GM18951 (cell line): ENCODE results near the gene DOHH.

Experiments
- POLR2A ChIP-seq: IDR thresholded peaks from 4 replicates; pipeline ENCODE4 v1.6.1; 2011; ENCODE audit warnings: mild to moderate bottlenecking; ENCODE audit not compliant: insufficient read length, insufficient read depth; ENCODE audit errors: extremely low read depth
- in situ Hi-C: fragments of 300-500 bp; cut with MboI; formaldehyde crosslinking; loops from one replicate; pipeline ENCODE4 v1.12.0; 2022; ENCODE audit warnings: low sequenced_read_pairs, mixed read lengths, inconsistent platforms; ENCODE audit not compliant: unreplicated experiment

Gene DOHH

DNA sequence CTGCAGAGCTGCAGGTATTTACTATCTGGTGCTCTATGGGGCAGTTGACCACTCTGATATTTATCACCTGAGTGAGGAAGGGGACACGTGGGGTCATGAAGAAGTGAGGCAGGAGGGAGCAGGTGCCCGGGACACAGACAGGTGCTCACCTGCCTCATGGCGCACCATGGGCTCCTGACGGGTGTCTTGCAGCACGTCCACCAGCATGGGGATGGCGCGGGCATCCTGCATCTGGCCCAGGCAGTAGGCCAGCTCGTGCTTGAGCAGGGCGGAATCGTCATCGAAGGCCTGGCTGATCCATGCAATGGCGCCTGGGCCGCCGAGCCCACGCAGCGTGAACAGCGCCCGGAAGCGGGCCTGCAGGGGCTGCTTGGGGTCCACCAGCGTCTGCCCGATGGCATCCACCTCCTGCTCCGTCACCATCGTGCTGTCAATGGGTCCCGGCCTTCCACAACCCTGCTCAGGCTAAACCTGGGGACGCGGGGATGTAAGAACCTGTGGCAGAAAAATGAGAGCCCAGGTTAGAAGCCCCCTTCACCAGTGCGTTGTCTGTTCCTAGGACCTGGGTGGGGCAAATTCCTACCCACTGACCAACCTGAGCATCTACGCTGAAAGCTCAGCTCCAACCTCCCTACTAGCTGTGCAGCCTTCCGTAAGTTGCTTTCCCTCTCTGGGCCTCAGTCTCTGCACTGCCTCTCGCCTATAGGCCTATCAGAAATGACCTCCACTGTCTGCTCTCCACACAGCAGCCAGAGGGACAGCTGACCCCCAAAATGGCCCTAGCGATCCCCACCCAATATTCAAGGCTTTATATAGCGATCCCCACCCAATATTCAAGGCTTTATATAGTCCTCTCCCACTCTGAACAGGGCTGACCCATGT, 3.8 kb downstream of the DOHH start:
- TF ChIP-seq POLR2A: no peak
- in situ Hi-C loops: no loop called here

DNA sequence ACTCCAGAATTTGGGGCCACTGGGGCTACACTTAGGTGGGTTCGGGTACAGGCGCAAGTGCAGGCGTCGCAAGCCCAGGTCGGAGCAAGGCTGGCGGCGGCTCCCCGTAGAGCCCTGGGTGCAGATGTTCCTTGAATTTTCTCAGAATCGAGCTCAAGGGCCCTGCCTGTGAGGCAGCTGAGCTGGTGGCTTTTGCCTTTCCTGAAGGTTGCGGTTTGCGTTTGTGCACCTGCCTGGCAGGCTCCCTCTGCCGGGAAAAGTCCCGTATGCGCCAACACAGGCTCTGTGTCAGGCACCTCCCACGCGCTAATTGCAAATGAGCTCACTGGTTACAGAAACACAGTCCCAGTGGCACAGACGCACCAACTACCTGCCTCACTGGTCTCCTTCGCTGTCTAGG, 5.9 kb downstream of the DOHH start:
- in situ Hi-C loops: no loop called here

DNA sequence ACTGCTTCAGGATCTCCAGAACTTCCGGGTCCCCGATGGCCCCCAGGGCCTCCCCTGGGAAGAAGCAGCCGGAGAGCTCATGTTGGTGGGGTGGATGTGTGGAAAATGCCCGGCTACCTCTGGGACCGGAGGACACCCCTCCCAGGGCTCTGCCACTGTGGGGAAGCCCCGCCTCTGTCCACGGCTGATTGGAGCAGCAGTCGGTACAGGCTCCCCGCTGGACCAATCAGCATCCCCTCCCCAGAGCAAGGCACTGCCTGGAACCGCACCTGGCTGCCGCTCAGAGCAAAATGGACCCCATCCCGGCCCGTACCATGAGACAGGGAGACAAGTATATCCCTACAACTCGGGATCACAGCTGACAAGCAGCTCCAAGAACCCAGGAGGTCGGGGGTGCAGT, 6.4 kb downstream of the DOHH start:
- in situ Hi-C loops: no loop called here
- TF ChIP-seq POLR2A: no peak

More for the DNA sequence above, 5.9 kb downstream of the DOHH start:
- TF ChIP-seq POLR2A: no peak

DNA sequence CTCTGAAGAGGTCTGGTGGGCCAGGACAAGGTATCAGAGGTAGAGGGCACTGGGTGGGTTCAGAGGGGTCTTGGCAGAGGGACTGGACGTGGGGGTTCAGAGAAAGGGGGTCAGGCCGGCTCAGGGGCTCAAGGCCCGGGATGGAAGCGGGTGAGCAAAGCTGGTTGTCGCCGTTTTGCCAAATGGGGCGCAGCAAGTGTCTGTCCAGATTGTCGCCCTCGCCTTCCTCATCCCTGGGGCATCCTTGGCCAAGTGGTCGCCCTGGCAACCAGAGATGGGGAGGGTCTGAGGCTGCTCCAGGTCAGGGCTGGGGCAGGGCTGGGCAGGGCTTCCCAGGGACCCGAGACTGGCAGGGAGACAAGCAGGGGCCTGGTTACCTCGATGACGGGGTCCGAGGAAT, 6.8 kb downstream of the DOHH start:
- no peak for TF ChIP-seq POLR2A
- in situ Hi-C loops: no loop called here

DNA sequence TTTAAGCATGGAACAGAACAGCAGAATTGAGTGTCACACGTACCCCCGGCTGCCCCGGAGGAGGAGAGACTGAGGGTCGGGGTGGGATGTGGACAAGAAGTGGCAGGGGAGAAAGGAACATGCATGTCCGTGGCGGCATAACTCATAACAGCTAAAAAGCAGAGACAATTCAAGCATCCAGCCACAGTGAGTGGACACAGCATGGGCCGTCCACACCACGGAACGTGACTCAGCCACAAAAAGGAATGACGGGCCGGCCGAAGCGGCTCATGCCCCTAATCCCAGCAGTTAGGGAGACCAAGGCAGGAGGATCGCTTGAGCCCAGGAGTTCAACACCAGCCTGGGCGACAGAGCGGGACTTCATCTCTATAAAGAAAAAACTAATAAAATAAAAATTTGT, 7.6 kb downstream of the DOHH start:
- no peak for TF ChIP-seq POLR2A
- in situ Hi-C loops: no loop called here

DNA sequence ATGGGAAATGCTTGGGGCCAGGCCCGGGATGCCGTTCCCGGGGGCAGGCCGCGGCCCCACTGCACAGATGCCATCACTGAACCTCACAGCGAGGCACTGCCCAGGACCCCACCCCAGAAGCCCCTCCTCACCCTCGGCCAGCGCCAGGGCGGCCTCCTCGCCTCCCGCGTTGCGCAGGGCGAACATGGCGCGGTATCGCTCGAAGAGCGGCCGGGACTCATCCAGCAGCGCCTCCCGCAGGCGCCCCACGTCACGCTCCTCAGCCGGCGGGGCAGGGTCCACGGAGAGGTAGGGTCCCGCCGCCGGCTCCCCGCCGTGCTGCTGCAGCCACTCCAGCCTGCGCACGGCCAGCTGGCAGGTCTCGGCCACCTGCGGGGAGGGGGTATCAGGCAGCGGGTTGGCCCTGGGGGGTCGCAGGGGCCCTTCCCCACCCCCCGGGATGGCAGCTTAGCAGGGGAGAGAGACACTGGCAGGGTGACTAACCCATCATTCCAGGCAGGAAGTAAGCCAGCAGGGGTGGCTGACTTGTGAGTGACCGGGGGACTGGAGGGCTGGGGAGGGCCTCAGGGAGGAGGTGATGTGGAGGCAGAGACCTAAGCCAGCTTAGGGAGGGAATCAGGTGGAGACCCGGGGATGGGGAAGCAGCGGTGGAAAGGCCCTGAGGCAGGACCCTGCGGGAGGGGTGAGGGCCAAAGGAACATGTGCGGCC, 8.2 kb downstream of the DOHH start:
- in situ Hi-C loops: no loop called here

DNA sequence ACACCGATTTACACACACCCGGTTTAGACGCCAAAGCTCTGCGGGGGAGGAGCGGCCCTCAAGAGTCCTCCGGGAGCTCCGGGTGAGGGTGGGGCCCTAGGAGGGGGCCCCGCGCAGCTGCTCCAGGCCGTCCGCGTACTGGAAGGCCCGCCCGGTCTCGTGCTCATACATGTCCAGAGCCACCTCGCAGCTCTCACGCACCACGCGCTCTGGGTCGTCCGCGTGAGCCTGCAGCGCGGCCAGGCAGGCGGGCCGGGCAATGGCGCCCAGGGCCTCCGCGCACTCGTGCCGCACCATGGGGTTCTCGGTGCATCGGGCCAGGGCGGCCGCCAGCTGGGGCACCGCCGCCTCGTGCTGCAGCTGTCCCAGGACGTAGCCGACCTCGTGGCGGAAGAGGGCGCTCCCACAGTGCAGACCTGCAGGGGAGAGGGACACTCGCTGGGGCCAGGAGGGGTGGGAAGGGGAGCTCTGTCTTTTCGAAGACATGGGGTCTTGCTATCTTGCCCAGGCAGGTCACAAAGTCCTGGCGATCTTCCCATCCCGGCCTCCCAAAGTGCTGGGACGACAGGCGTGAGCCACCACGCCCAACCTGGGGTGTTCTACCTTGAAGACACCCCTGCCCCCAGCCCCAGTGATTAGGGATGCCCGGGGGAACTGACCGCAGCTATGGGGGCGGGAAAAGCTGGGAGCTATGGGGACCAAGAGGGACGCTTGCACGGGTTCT, 8.9 kb downstream of the DOHH start:
- no peak for TF ChIP-seq POLR2A
- in situ Hi-C loops: no loop called here

More for the DNA sequence above, 8.2 kb downstream of the DOHH start:
- TF ChIP-seq POLR2A: no peak

DNA sequence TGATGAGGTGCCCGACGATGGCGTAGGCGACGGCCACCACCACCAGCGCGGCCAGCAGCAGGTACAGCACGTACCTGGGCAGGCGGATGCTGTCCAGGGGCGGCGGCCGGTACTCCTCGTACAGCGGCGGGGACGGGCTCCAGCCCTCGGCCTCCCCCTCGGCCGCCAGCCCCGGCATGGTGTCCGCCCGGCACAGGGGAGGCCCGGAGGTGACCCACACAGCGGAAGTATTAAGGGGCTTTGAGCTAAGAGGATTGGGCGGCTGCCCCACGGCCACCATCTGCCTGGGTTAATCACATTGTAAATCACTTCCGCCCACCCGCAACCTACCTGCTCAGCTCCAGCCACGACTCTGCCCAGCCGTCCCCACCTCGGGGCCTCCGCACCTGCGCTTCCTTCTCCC, 17.2 kb downstream of the DOHH start, which contains the start of gene SMIM44:
Gene SMIM44, minus strand, starts transcription at position 216 of the 403 bp plus-strand sequence. Its CDS starts 38 bp downstream, at position 178.
- no peak for TF ChIP-seq POLR2A
- in situ Hi-C loops: no loop called here

DNA sequence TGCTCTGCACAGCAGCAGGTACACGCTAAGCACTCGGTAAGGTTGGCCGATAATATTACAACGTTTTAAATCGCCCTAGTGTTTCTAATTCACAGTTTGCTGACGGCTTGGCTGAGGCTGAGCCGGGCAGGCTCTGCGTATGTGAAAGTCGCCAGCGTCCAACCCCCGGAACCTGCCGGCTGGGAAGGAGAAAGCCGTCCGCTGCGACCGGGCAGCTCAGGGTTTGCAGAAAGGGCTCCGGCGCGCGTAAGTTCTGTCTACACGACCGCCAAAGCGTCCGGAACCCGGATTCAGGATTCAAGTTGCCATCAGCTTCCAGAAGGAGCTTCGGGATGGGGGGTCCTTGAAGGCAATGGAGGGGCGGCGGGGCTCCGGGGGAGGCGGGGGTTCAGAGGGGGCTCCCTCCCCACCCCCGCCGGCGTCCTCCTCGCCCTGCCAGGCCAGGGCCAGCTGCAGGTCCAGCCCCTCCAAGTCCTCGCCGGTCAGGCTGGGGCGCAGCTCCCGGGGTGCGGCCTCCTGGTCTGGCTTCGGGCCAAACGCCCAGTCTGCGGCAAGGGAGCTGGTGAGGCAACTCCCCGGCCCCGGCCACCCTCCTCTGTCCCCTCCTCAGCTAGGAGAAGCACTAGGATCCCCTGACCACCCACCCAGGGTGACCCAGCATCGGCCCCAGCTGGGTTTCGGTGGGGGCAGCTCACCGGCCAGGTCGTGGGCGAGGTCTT, 17.8 kb downstream of the DOHH start:
- in situ Hi-C loops: no loop called here
- no peak for TF ChIP-seq POLR2A

DNA sequence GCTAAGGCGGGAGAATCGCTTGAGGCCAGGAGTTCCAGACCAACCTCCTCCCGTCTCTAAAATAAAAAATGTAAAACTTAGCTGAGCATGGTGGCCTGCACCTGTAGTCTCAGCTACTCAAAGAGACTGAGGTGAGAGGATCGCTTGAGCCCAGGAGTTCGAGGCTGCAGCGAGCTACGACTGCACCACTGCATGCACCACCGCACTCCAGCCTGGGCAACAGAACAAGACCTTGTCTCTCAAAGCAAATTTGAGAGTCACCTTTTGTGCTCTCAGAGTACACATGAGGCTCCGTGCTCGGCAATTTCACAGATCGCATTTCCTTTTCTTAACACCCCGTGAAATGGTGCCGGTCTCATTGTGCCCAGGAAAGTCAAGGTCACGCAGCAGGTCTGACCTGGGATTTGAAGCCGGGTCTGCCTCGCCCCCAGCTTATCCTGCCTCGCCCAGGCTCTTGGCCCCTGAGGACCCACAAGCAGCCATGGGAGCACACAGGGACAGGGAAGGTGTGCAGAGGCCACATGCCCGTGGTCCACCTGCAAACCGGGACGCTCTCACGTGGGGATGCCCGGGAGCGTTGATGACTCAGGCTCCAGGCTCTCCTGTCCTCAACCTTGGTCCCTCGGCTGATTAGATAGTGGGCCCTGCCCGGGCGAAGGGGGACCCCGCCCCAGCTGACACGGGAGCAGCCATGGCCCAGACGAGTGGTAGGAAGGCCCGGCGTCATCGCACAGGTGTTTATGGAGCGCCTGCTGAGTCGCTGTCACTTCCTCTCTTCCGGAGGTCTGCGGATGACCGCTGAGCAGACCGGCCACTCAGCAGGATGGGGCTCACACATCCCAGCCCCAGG, 19.0 kb downstream of the DOHH start:
- in situ Hi-C loops: no loop called here
- no peak for TF ChIP-seq POLR2A

DNA sequence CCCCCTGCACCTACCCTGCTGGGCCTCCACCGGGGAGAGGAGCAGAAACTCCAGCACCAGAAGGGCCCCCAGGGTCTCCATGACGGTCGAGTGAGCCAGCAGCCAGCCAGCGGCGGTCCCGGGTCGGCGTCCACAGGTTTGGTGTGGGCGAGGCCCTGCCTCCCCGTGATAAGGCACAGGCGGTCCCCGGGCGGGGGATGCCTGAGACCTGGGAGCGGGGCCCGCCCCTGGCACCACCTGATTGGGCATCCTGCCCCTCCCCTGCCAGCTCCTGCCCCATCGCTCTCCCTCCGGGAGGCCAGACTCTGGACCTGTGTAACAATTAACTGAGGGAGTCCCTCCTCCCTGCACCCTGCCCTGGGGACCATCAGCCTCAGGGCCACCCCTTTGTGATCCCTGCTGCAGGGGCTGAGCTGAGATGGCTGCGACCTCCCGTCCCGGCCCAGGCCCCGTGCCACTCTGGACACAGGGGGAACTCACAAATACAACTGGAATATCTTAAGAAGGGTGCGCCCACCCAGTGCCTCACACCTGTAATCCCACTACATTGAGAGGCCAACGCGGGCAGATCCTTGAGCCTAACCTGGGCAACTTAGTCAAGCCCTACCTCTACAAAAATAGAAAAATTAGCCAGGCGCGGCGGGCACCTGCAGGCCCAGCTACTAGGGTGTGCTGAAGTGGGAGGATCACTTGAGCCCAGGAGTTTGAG, 19.9 kb downstream of the DOHH start, which contains the start of gene SMIM24:
Gene SMIM24, minus strand, starts transcription at position 143 of the 709 bp plus-strand sequence. Its CDS starts 62 bp downstream, at position 81.
- no peak for TF ChIP-seq POLR2A
- in situ Hi-C loops: no loop called here

DNA sequence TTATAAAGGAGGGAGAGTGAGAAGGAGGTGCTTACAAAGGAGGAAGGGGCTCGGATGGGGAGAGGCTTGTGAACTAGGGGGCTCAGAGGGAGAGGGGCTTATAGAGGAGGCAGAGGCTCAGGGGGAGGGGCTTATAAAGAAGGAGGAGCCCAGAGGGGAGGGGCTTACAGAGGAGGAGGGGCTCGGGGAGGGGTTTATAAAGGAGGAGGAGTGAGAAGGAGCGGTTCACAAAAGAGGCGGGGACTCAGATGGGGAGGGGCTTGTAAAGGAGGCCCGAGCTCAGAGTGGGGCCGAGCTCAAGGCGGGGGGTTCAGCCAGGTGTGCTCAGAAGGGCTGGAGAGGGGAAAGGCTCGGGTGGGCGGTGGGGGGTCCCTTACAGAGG, 20.6 kb downstream of the DOHH start:
- in situ Hi-C loops: no loop called here
- TF ChIP-seq POLR2A: no peak
